Uterus (tissue), 4 donors: ENCODE results near the gene RAD52. TPM values are rescaled to one million over a fixed set of nuclear protein-coding genes. Genes with fewer than 3 reads are reported as not detected.

Experiments used
- DNase-seq, 2 donors: peaks; one replicate each; pipeline ENCODE4 v3.0.0-alpha.2; 2019 to 2020
- H3K27ac ChIP-seq, 2 donors: fragments of 200-600 bp; sonication (generic); 1 replicate in 1 of 2; 2 replicates in 1 of 2; pipeline ENCODE4 v1.5.1; 2016 to 2018
- H3K27me3 ChIP-seq, 2 donors: fragments of 200-600 bp; sonication (generic); one replicate each; pipeline ENCODE4 v1.5.1; 2018 to 2019; ENCODE audit warnings: control low read depth in 1 of 2
- H3K36me3 ChIP-seq, 2 donors: fragments of 200-600 bp; sonication (generic); one replicate each; pipeline ENCODE4 v1.5.1; 2019; ENCODE audit warnings: control low read depth in 1 of 2
- H3K4me1 ChIP-seq, 2 donors: fragments of 200-600 bp; sonication (generic); one replicate each; pipeline ENCODE4 v1.5.1; 2018 to 2019; ENCODE audit warnings: control low read depth in 1 of 2
- H3K4me3 ChIP-seq, 2 donors: fragments of 200-600 bp; sonication (generic); 1 replicate in 1 of 2; 2 replicates in 1 of 2; pipeline ENCODE4 v1.5.1; 2018 to 2019; ENCODE audit warnings: mild to moderate bottlenecking in 1 of 2
- H3K9me3 ChIP-seq, 2 donors: fragments of 200-600 bp; sonication (generic); one replicate each; pipeline ENCODE4 v1.5.1; 2019; ENCODE audit warnings: control low read depth in 1 of 2
- POLR2A ChIP-seq, 2 donors: fragments of 450-650 bp; IDR thresholded peaks; one replicate each; pipeline ENCODE4 v1.6.1; 2016; ENCODE audit warnings: antibody characterized with exemption in 2 of 2, mild to moderate bottlenecking in 1 of 2, moderate library complexity in 1 of 2
- intact Hi-C: fragments of 100-400 bp; cut with DNase I; formaldehyde crosslinking; loops from one replicate; pipeline ENCODE4 v1.15.1; 2023; ENCODE audit warnings: low total_unique reads
- total RNA-seq, 4 donors: library from RNA; depleted of rRNA in 3 of 4; stranded (reverse); fragments of >200 nt in 3 of 4; gene quantifications; one replicate each; pipeline versions ENCODE4 v1.1.0 to v1.2.4, GENCODE V29; 2014 to 2023
- TF ChIP-seq, protein P1 (sequence below), 4 experiments: fragments of 200-600 bp in 2 of 4; fragments of 450-650 bp in 2 of 4; sonication (generic) in 2 of 4; IDR thresholded peaks; one replicate each; pipeline ENCODE4 v1.5.1; 2016 to 2019; ENCODE audit warnings: antibody characterized with exemption in 4 of 4, mild to moderate bottlenecking in 2 of 4, moderate library complexity in 1 of 4
- donor health status: DM: yes; HTN: yes; CAD: no.

RAD52 gene
- total RNA-seq, 4 donors from 2014 or later: 2.4 to 47.4 (median 25.7) TPM

DNA sequence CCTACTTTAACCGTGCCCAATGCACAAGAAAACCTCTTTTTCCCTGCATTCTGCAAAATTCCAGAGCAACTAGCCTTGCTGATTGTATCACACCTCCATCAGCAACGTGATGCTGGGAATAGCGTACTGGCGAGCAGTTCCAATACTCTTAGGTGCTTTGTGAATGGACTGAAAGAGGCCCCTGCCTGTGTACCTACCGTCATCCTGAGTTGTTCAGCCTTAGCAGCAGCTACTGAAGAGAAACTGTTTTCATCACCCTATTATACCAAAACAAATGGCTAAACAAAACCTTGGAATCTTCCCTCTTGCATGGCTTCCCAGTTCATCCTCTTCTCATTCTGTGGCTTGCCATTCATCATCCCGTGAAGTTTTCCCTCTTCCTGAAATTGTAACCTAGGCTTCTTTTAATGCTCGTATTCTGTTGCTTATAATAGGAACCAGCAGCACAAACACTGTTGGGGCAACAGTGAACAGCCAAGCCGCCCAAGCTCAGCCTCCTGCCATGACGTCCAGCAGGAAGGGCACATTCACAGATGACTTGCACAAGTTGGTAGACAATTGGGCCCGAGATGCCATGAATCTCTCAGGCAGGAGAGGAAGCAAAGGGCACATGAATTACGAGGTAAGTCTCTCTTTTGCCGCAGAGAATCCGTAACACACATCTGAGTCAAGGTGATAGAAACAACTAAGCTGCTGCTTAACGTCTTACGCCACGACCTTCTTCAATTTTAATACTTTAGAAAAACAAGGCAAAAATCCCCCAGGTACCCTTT is 41.9 kb downstream of the RAD52 start:
- Histone ChIP-seq H3K4me1 (no peaks in the 10 kb centered on the region), H3K27ac (no peak overlapping the region), H3K36me3 (no peaks in the 10 kb centered on the region), H3K4me3 (no peak overlapping the region), H3K9me3 (no peaks in the 10 kb centered on the region), H3K27me3 (no peaks in the 10 kb centered on the region)
- no peak for TF ChIP-seq POLR2A (IDR thresholded peaks at IDR 0.05)
- TF ChIP-seq, protein P1, sequence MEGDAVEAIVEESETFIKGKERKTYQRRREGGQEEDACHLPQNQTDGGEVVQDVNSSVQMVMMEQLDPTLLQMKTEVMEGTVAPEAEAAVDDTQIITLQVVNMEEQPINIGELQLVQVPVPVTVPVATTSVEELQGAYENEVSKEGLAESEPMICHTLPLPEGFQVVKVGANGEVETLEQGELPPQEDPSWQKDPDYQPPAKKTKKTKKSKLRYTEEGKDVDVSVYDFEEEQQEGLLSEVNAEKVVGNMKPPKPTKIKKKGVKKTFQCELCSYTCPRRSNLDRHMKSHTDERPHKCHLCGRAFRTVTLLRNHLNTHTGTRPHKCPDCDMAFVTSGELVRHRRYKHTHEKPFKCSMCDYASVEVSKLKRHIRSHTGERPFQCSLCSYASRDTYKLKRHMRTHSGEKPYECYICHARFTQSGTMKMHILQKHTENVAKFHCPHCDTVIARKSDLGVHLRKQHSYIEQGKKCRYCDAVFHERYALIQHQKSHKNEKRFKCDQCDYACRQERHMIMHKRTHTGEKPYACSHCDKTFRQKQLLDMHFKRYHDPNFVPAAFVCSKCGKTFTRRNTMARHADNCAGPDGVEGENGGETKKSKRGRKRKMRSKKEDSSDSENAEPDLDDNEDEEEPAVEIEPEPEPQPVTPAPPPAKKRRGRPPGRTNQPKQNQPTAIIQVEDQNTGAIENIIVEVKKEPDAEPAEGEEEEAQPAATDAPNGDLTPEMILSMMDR (IDR thresholded peaks at IDR 0.05): no peak
- DNase-seq: no peak
- intact Hi-C loops: no loop called here

GRCh38 chr12:906062-906585 is 43.4 kb downstream of the RAD52 start:
- Histone ChIP-seq H3K4me3 (no peak overlapping the region), H3K27me3 (no peaks in the 10 kb centered on the region)

GRCh38 chr12:905261-906031 is 44.0 kb downstream of the RAD52 start:
- TF ChIP-seq POLR2A (IDR thresholded peaks at IDR 0.05): no peak
- TF ChIP-seq, protein P1 (IDR thresholded peaks at IDR 0.05): no peak
- H3K4me1 ChIP-seq: no peaks in the 10 kb centered on the region
- no peaks in the 10 kb centered on the region for H3K36me3 ChIP-seq
- H3K27me3 ChIP-seq: no peaks in the 10 kb centered on the region
- H3K27ac ChIP-seq: no peak overlapping the region
- H3K9me3 ChIP-seq: no peaks in the 10 kb centered on the region
- intact Hi-C loops: no loop called here
- DNase-seq: no peak
- no peak overlapping the region for H3K4me3 ChIP-seq

More at GRCh38 chr12:906062-906585, 43.4 kb downstream of the RAD52 start:
- no peak overlapping the region for H3K27ac ChIP-seq
- no peaks in the 10 kb centered on the region for H3K4me1 ChIP-seq
- TF ChIP-seq, protein P1 (IDR thresholded peaks at IDR 0.05): no peak
- TF ChIP-seq POLR2A (IDR thresholded peaks at IDR 0.05): no peak
- H3K36me3 ChIP-seq: no peaks in the 10 kb centered on the region
- DNase-seq: no peak
- H3K9me3 ChIP-seq: no peaks in the 10 kb centered on the region
- intact Hi-C loops: no loop called here

- Histone ChIP-seq H3K4me3 (no peak overlapping the region), H3K4me1 (no peaks in the 10 kb centered on the region), H3K27me3 (no peaks in the 10 kb centered on the region), H3K27ac (no peak overlapping the region), H3K36me3 (no peaks in the 10 kb centered on the region), H3K9me3 (no peaks in the 10 kb centered on the region)
- TF ChIP-seq POLR2A (IDR thresholded peaks at IDR 0.05): no peak
- TF ChIP-seq, protein P1 (IDR thresholded peaks at IDR 0.05): no peak
- no peak for DNase-seq
- intact Hi-C loops: no loop called here
These were observed 45.5 kb downstream of the RAD52 start for GRCh38 chr12:904010-904414.

DNA sequence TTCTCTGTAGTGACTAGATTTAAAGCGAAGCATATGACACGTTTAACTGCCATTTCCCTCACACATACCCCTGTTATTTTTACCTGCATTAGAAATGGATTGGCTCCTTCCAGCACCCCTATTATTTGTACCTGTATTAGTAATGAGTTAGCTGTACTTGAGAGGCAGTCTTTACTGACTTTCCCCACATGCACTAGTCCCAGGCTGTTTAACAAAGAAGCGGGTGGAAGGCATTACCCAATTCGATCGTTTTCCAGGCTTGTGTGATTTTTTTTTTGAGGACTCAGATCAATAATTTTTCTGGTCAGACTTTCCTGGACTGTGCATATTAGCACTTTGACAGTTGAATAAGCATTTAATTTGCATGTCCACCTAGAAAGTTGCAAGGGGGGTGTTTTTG is 46.4 kb downstream of the RAD52 start:
- H3K27me3 ChIP-seq: no peaks in the 10 kb centered on the region
- no peak for DNase-seq
- no peaks in the 10 kb centered on the region for H3K36me3 ChIP-seq
- TF ChIP-seq, protein P1 (IDR thresholded peaks at IDR 0.05): no peak
- H3K27ac ChIP-seq: no peak overlapping the region
- no peak overlapping the region for H3K4me3 ChIP-seq
- H3K4me1 ChIP-seq: no peaks in the 10 kb centered on the region
- H3K9me3 ChIP-seq: no peaks in the 10 kb centered on the region
- intact Hi-C loops: no loop called here
